ENCODE data around the gene ZBTB7B.
A peak's percentile ranks its signal among the peaks of the same experiment; 100 is the strongest.

The ZBTB7B gene

DNA sequence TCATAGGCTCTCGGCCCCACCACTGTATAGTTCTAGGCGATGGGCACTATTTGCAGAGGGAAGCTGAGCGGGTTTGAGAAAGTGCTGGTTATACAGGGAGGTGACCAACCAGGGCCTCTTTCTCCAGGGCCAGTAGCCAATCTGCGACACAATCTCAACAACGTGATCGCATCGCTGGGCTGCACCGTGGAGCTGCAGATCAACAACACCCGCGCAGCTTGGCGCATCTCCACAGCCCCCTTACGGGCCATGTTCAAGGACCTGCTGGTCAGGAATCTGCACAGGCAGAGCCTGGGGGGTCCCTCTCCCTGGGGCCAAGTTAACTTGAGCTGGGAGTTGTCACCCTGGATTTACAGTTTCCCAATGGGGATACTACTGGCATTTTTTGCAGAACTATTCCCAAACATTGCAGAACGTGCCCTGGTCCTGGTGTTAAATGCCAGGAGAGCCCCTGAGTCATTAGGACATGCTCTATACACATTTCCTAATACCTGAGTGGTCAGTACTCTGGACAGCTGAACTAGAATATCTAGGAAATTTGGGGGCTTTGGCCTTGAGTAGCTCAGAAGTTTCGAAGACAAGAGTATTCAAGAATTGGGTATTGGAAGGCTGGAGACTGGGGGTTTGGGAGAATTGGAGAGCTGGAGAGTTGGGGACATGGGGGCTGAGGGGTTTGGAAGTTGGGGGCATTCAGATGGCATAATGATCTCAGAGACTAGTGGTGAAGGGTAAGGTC is 37.9 kb downstream of the ZBTB7B start:
- DNase-seq, result no peak

DNA sequence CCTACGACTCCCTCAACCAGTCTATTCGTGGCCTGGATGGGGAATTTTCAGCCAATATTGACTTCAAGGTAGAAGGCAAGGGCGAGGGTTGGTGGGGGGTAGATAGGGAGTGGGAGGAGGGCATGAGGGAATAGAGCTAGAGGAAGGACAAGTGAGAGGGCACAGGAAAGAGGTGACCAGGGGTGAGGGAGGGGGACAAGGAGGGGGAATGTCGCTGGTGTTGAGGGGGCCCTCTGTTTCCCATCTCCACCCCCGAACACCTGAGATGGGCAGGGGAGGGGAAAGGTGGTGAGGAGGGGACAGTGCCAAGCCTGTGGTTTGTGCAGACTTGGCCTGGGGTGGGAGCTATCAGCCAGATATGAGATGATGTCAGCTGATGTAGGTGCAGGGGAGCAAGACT is 40.2 kb downstream of the ZBTB7B start:
- no peak for DNase-seq

DNA sequence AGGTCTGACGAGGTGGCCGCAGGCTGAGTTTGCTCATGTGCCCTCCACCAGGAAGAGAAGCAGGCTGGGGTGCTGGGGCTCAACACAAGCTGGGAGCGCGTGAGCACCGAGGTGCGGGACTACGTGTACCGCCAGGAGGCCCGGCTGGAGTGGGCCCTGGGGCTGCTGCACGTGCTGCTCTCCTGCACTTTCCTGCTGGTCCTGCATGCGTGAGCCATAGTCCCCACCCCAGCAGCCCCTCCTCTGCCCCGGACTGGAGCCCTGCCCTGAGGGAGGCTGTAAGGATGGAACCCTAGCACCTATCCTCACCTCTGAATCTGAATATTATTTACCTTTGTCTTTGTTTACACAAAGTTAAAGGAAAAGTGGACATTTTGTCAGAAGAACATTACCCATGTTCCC is 40.7 kb downstream of the ZBTB7B start:
- no peak for DNase-seq

DNA sequence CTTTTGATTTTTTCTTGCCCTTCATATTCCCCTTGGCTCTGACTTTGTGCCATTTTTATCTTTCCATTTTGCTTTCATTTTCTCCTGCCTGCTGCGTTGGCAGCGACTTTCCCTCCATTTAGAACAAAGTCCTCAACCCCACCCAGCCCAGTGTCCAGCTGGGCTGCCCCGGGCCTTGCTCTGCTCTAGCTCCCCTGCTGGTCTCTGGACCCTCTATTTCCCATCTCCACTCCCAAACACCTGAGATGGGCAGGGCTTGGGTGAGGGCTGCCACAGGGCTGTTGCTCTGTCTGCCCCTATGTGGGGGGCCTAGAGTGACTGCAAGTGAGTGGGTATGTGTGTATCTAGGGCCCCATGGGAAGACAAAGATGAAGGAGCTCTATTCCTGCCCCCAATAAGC is 41.2 kb downstream of the ZBTB7B start:
- DNase-seq, result no peak

DNA sequence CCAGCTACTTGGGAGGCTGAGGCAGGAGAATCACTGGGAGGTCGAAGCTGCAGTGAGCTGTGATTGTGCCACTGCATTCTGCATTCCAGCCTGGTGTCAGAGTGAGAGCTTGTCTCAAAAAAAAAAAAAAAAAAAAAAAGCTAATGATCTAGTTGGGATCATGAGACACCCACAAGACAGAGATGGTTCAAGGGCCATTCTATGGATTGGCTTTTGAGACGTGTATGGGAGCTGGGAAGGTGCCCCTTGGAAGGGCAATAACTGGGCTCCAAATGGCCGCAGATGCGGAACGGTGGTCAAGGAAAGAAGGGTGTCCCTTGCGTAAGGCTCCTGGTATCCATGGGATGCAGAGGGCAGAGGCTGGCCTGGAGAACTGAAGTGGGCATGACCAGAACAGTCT is 41.8 kb downstream of the ZBTB7B start:
- no peak for DNase-seq

DNA sequence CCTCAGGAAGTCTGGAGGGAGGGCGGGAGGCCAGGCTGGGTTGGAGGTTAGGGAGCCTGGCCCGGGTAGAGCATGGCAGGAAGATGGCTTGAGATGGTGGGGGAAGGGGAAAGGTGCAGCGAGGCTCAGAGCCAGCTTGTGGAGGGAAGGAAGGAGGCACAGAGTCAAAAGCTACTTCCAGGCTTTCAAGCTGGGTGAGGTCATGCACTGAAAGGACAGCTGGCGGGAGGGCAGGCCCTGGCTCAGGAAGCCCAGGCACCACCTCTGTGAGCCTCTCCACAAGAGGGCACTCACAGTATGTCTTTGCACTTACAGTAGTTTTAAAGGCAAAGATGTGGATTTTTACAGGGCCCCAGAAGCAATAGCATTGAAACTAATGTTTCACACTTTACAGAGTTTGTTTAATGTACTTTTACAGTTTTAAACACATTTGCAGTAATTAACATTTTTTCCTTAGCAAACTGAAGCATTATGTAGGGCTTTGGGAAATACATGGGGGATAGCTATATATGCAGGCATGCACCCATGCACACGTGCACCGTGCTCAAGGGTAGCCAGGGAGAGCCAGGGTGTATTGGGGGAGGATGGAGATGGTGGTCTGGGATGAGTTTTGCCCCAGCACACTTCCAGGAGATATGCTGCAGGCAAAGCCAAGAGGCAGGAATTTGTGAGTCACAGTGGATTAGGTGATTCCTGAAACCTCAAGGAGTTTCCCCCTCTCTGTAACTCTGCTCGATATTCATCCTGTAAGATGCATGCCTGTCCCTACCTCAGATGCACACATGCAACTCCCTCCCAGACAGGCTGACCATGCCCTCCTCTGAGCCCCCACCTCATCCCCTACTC is 42.4 kb downstream of the ZBTB7B start:
- DNase-seq, result peak in 1 of 2 donors; percentile 48

DNA sequence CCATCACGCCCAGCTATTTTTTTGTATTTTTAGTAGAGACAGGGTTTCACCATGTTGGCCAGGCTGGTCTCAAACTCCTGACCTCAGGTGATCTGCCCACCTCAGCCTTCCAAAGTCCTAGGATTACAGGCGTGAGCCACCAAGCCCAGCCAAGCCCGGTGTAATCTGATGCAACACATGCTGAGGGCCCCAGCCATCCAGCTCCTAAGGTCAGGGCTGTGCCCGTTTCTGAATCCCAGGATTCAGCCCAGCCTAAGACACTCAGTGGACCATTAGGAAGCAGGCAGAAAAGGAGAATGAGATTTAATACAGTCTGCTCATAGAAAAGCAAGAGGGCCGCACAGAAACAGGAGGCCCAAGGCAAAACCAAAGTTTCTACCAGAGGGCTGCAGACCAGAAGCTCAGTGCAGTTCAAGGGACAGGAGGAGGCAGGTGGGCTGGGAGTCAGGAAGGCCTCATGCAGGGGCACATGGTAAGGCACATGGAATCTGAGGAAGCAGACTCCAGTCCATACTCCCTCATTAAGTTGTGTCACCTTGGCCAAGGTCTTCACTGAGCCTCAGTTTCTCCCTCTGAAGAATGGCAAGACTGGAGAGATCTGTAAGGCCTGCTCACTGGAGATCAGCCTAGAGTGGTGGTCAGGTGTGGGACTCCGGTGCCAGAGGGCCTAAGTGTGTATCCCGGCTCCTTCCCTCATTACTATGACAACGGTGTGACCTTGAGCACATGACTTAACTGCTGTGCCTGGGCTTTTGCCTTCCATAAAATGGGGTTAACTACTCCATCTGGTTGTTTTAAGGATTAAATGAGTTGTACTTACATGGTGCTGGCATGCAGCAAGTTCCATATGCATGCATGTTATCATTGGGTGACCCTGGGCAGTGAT is 46.1 kb downstream of the ZBTB7B start:
- DNase-seq, result no peak

DNA sequence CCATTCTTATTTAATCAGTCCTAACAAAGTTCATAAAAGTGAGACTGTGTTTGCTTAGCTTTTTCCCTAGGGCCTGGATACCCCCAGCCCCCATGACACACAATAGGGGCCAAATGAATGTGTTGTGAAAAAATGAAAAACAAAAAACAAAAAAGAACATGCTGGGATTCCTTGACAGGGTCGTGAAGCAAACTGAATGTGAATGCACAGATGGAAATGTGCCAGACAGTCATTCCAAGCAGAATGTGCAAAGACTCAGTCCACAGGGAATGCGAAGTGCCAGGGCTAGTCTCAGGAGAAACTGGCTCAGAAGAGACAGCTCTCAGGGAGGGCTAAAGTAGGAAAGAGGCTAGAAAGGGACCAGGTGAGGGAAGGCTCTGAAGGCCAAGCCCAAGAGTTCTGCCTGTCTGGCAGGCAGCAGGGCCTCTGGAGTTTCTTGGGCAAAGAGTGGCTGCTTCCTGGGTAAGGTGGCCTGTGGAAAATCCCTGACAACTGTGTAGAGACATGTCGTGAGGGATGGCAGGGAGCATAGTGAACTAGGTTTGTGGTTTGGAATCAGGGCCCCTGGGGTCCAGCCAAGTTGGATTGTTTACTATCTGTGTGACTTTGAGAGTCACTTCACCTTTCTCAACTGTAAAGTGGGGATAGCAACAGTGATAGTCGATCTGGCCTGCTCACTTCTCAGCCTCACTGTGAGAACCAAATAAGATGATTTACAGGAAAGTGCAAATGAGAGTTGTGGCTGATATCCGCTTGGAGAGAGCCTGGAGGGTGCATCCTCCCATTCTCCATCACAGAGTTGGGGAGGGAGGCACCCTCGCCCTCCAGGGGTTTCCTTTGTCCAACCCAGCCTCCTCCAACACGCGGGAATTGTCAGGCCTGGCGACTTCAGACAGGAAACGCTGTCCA is 47.3 kb downstream of the ZBTB7B start:
- no peak for DNase-seq

DNA sequence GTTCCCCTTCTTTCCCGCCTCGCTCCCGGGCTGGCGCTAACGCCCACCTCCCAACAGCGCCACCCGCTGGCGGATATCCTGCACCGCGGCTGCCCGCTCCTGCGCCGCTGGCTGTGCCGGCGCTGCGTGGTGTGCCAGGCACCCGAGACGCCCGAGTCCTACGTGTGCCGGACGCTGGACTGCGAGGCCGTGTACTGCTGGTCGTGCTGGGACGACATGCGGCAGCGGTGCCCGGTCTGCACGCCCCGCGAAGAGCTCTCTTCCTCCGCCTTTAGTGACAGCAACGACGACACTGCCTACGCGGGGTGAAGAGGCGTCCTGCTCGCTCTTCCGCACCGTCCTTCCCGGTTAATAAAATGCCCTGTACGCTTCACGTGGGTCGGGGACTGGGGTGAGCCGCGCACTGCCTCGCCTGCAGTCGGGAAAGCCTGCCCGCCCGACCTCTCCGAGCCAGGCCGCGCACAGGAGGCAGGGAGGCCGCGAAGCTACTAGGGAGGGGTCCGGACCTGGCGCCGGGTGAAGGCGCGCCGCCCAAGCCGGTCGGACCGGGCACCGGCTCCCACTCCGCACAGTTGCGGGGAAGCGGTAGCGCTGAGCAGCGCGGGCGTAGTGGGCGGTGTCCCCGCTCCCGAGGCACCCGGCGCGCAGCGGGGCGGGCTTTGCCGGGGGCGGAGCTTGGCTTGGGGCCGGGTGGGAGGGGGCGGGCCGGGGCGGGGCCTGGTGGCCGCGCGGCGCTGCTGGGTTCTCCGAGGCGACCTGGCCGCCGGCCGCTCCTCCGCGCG is 48.1 kb downstream of the ZBTB7B start, which contains the start of gene ADAM15:
Gene ADAM15 (plus strand): TSS at position 757 of the 782 bp plus-strand sequence. CDS start 71 bp downstream, outside the sequence.
- DNase-seq, result peak; percentile 82 to 84

DNA sequence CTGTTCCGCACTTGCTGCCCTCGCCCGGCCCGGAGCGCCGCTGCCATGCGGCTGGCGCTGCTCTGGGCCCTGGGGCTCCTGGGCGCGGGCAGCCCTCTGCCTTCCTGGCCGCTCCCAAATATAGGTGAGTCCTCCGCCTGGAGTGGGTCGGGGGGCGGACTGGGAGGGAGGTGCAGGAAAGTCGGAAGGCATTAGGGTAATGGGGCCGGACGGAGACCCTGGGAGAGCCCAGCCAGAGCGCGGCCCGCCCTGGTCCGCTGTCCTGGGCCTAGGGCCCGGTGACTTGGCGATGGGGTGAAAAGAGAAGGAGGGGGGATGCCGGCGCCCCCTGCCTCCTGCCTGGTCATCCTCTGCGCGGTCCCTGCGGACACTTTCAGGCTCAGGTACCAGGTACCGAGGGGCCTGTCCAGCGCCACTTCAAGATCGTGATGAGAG is 48.8 kb downstream of the ZBTB7B start:
- no peak for DNase-seq

DNA sequence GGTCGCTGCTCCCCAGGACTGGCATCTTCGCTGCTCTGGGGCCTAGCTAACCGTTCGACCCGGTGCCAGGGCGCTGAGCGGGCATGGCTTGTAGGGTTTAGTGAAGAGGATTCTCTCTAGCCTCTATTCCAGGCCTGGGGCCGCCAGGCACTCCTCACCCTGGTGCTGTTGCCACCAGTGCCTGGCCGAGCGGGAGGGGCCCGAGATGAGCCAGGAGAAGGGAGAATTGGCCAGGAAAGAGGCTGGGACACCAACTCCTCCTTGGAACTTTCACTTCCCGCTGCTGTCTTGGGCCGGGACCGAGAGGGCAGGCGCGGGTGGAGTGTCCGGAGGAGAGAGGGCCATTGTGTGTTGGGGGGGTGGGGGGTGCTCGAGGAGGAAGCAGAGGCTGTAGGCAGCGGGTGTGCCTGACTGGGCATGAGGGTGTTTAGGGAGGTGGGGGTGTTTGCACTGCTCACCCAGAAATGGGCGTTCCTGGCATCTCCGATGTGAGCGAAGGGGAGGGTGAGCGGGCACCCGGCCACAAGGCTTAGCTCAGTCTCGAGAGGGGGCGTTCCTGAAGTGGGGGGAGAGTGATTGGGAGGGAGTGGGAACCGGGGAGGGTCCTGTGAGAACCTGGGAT is 49.3 kb downstream of the ZBTB7B start:
- DNase-seq, result peak in 1 of 2 donors; percentile 34

DNA sequence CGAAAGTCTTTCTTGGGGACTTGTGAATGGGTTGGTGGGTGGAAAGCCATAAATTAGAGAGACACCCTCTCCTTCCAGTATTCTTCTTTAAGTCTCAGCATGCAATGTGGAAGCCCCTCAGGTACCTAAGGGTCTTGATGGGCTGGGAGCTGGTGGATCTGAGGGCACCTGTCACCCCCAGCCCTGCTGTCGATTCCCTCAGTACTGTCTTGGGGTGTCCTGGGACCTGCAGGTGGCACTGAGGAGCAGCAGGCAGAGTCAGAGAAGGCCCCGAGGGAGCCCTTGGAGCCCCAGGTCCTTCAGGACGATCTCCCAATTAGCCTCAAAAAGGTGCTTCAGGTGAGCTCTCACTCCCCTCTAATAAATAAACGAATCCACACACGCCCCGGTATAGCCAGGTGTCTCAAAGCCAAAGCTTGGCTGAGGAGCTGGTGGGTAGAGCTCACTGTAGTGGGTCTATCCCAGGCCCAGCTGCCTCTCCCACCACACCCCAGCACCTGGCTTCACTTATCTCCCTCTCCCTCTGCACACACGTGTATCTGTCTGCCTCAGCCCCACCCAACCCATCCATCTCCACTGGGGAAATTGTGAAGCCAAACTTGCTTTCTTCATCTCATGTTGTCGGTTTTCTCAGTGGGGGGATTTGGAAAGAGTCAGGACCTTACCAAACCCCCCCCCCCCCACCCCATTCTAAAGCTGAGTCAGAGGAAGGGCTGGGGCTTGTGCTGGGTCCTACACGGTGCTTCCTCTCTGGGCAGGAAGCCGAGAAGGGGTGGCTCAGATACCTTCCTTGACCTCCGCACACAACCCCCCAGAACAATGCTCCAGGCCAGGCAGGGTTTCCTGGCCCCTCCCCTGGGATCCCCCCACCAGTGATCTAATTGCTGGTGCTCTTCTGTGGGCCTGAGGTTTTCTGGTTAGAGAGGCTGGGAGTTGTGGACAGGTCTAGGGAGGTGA is 50.1 kb downstream of the ZBTB7B start:
- no peak for DNase-seq

DNA sequence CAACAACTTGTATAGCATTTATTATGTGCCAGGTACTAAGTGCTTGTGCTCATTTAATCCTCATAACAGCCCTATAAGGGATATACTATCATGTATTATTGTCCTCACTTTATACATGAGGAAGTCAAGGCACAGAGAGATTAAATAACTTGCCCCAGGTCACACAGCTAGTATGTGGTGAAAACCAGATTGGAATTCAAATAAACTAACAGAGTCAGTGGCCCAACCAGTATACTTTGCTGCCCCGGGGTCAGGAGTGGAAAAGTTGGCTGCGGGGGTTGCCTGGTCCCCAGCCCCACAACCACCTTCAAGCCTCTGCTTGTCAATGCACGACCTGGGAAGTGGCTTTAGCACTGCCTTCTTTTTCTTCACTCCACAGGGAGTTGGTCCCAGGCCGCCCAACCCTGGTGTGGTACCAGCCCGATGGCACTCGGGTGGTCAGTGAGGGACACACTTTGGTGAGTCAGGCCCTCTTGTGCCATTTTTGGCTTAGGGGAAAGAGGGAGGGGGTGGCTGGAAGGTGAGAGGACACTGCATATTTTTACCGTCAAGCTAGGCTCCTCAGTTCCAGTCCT is 51.0 kb downstream of the ZBTB7B start:
- DNase-seq, result no peak

DNA sequence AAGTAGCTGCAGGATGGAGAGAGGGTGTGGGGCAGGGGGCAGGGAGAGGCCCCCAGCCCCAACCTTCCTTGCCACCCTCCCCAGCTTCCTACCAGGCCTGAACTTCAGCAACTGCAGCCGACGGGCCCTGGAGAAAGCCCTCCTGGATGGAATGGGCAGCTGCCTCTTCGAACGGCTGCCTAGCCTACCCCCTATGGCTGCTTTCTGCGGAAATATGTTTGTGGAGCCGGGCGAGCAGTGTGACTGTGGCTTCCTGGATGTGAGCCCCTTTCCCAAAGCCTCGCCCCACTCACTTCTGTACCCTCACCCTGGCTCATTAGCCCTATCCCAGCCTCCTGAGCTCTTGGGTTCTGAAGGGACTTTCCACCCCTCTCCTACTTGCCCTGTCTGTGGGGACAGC is 54.5 kb downstream of the ZBTB7B start:
- no peak for DNase-seq

DNA sequence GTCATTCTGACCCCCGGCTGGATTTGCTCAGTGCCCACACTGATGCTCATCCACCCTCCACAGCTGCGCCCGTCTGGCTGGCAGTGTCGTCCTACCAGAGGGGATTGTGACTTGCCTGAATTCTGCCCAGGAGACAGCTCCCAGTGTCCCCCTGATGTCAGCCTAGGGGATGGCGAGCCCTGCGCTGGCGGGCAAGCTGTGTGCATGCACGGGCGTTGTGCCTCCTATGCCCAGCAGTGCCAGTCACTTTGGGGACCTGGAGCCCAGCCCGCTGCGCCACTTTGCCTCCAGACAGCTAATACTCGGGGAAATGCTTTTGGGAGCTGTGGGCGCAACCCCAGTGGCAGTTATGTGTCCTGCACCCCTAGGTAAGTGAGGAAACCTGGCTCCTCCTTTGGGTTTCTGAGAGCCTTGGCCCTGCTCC is 55.2 kb downstream of the ZBTB7B start:
- no peak for DNase-seq

DNA sequence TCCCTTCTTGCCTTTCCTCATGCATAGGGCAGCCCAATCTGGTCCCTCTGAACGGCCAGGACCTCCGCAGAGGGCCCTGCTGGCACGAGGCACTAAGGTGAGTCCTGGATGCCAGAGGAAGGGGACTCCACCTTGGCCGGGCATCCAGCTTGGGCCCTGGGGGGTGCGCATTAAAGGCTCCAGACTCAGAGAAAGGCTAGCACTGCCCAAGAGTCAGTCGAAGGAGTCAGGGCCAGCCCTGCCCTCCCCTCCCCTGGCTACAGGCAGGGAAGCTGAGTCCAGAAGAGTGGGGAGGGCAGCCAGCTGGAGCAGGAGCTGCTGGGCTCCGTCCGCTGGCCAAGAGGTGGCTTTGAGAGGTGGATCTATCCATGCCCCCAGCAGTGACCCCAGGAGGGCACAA is 58.1 kb downstream of the ZBTB7B start:
- no peak for DNase-seq

DNA sequence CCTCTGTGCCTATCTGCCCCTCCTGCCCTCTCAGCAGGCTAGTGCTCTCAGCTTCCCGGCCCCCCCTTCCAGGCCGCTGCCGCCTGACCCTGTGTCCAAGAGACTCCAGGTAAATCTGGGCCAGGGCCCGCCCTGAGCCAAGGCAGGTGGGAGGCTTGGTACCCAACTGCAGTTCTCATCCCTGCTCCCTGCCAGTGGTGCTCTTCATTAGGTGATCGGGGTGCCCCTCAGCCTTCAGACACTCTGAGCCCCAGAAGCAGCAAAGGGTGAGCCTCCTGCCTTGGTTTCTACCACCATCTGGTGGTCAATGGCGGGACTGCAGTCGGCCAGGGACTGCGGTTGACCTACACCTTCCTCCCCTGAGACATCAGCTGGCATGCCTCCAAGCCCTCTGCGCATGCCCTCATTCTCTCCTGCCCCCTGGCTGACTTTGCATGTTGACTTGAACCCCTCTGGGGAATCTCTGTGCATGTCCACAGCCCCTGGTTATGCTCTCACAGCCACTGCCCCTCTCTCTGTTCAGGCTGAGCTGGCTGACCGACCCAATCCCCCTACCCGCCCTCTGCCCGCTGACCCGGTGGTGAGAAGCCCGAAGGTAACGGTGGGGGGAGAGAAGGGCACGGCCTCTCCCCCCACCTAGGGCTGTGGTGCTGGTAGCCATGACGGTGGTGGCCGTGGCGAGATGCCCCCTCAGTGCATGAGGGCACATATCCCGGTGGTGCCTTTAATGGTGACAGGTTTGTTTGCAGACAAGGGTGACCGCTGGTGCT is 59.0 kb downstream of the ZBTB7B start:
- DNase-seq, result peak; percentile 98 to 100

DNA sequence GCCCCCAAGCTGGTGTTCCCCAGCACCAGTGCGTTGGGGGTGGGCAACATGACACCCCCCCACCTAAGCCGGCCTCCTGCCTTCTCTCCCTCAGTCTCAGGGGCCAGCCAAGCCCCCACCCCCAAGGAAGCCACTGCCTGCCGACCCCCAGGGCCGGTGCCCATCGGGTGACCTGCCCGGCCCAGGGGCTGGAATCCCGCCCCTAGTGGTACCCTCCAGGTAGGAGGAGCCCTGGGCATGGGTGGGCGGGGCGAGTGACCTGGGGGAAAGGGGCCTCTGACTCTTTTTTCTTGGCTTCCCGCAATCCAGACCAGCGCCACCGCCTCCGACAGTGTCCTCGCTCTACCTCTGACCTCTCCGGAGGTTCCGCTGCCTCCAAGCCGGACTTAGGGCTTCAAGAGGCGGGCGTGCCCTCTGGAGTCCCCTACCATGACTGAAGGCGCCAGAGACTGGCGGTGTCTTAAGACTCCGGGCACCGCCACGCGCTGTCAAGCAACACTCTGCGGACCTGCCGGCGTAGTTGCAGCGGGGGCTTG is 59.6 kb downstream of the ZBTB7B start:
- DNase-seq, result no peak

All from stimulated activated CD4-positive, alpha-beta T cell treated with anti-CD3 and anti-CD28 coated beads, Interleukin-2, amount 100 ng/mL, for 48 hours (primary cell).